Camera-type eye (tissue), 1 donor: ENCODE measurements around the gene GLRX2. TPM values are rescaled to one million over a fixed set of nuclear protein-coding genes. Genes with fewer than 3 reads are reported as not detected.

ENCODE experiments used
- total RNA-seq: library from RNA; depleted of rRNA; stranded (reverse); fragments of >200 nt; gene quantifications from one replicate; pipeline ENCODE4 v1.2.3, GENCODE V29; 2014

GLRX2 gene
- total RNA-seq = 6.4 TPM

GRCh38 chr1:193104907-193105820 lies at the start of gene GLRX2:
GLRX2 (minus strand) TSS chr1:193105414; CDS start chr1:193105382, 32 bp downstream.

GRCh38 chr1:193121616-193122593 lies 16.7 kb upstream of the GLRX2 start, which contains the start of gene CDC73:
CDC73 (plus strand) TSS chr1:193122031; CDS start chr1:193122201, 170 bp downstream.

DNA sequence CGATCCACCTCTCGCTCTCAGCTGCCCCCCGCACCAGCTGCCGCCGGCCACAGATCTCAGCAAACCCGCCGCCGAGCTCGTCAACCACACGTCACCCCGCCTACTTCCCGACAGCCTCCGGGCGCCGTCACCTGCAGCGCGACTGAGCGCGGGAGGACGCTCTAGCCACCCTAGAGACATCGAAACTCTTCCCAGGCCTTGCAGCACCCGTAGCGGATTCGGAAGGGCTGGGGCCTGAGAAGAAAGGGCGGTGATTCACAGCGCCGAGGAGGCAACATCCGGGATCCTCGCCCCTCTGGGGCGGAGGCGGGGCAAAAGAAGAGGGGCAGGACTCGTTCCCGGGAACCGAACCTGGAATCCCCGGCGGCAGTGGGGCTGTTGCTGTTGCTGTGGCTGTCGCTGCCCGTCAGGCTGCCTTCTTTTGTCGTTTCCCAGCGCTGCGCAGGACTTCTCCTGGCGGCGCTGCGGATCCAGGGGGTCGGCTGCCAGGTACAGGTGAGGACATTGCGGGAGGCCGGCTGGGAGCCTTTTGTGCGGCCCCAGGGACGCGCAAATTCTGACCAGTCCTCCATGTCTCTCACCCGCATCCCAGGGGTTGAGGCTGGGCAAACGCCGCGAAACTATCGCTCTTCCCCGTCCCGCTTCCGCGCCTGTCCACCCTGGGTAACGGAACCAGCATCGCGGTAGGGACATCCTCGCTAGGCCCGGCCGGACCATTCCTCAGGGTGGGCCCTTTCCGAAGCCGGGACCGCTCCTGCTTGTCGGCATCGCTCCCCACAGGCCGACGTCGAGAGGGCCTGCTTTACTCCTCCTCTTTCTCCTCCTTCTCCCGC lies 45.7 kb downstream of the GLRX2 start, which contains the start of the genes RO60 and UCHL5:
Gene RO60 (plus strand): TSS at position 331 of the 833 bp plus-strand sequence. CDS start 9,443 bp downstream, outside the sequence.
Gene UCHL5 (minus strand): TSS at position 79 of the 833 bp plus-strand sequence. CDS start 100 bp downstream, outside the sequence.

Other genes with a start within 250 kb of the GLRX2 start
- gene UCHL5, start 46.1 kb downstream of the GLRX2 start, total RNA-seq = 50.0 TPM
- 223 TPM for gene RO60, start 45.8 kb downstream of the GLRX2 start, total RNA-seq
- gene CDC73, start 16.6 kb upstream of the GLRX2 start, total RNA-seq = 60.9 TPM
- gene B3GALT2, start 81.2 kb upstream of the GLRX2 start, total RNA-seq = 25.5 TPM